ENCODE measurements around the gene EIF2D. TPM values are rescaled to one million over a fixed set of nuclear protein-coding genes. Genes with fewer than 3 reads are reported as not detected.

EIF2D gene
- total RNA-seq, 2 donors from 2014 or later = 38.3 to 41.9 TPM

DNA sequence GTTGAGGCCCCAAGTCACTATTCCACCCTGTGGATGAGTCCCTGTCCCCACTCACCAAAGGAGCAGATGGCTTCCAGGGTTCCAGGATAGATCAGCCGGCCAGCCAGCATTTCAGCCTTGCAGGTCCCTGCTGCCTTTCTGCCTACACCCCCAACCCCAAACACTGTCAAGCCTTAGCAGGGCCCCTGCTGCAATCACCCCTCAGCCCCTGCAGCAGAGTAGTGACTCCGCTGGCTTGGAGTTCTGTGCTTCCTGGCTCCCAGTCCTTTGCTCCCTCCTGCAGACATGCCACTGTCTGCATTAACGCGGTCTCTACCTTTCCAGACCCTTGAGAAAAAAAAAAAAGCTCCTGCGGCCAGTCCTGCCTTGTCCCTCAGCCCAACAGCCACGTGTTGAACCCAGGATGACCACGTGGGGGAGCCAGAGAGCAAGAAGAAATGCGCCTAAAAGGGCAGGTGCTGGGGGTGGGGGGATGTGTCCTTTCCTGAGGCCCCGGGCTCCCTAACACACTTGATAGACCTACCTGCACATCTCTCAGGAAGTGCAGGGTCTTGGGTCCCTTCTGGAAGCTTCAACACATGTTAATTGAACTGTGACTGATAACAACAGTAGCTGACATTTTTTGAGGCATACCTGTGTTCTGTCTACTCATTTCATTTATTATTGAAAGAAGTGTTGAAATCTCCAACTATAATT, 67.6 kb downstream of the EIF2D start:
- no peaks in the 10 kb centered on the region for H3K36me3 Mint-ChIP-seq (ENCODE audit: low read depth)
- peaks cover 5% of the 10 kb centered on the region for H3K27me3 ChIP-seq (ENCODE audit: control insufficient read depth, insufficient read depth, low read length, poor library complexity, severe bottlenecking)
- H3K9me3 ChIP-seq (ENCODE audit: control insufficient read depth, low read length) = no peaks in the 10 kb centered on the region
- H3K27ac ChIP-seq (ENCODE audit: low read depth, low read length) = no peak overlapping the region
- peaks cover 2% of the 10 kb centered on the region for H3K4me1 Mint-ChIP-seq
- H3K9ac ChIP-seq (ENCODE audit: extremely low read depth, low read length, poor library complexity, severe bottlenecking) = no peak overlapping the region
- peaks cover 1% of the 10 kb centered on the region for H3K27me3 Mint-ChIP-seq (ENCODE audit: insufficient read depth)
- no peaks in the 10 kb centered on the region for H3K4me1 ChIP-seq (ENCODE audit: control insufficient read depth, insufficient read depth, low read length)
- H3K4me3 ChIP-seq (ENCODE audit: low read length) = no peak overlapping the region
- peak; percentile 98 for DNase-seq
- WGBS, 2 experiments (ENCODE audit: insufficient coverage in 1 of 2, insufficient read length in 1 of 2) = 19 to 20% methylated on average over 3 to 9 of the region's 9 CpGs
- H3K27ac Mint-ChIP-seq = no peak overlapping the region
- H3K4me3 Mint-ChIP-seq = no peak overlapping the region
- no peaks in the 10 kb centered on the region for H3K36me3 ChIP-seq (ENCODE audit: control insufficient read depth, insufficient read depth, low read length)
- no peaks in the 10 kb centered on the region for H3K9me3 Mint-ChIP-seq
- TF ChIP-seq, protein P1, sequence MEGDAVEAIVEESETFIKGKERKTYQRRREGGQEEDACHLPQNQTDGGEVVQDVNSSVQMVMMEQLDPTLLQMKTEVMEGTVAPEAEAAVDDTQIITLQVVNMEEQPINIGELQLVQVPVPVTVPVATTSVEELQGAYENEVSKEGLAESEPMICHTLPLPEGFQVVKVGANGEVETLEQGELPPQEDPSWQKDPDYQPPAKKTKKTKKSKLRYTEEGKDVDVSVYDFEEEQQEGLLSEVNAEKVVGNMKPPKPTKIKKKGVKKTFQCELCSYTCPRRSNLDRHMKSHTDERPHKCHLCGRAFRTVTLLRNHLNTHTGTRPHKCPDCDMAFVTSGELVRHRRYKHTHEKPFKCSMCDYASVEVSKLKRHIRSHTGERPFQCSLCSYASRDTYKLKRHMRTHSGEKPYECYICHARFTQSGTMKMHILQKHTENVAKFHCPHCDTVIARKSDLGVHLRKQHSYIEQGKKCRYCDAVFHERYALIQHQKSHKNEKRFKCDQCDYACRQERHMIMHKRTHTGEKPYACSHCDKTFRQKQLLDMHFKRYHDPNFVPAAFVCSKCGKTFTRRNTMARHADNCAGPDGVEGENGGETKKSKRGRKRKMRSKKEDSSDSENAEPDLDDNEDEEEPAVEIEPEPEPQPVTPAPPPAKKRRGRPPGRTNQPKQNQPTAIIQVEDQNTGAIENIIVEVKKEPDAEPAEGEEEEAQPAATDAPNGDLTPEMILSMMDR (conservative IDR thresholded peaks at IDR 0.05) = peak; percentile 87

Other genes with a start within 250 kb of the EIF2D start
- 1 to 10 TPM; 5.0 to 8.5 TPM for gene IKBKE, start 142.0 kb downstream of the EIF2D start, total RNA-seq
- gene RASSF5, start 104.9 kb downstream of the EIF2D start, total RNA-seq = under 1 TPM; 0.20 to 0.26 TPM
- 10 to 100 TPM in 1 of 2 donors, 1 to 10 TPM in 1; 9.0 to 13.5 TPM for gene DYRK3, start 23.1 kb upstream of the EIF2D start, total RNA-seq
- gene MAPKAPK2, start 72.4 kb upstream of the EIF2D start, total RNA-seq = 10 to 100 TPM; 72.8 to 79.7 TPM
- gene IL19, start 158.3 kb upstream of the EIF2D start, total RNA-seq = not detected
- gene IL10, start 160.0 kb upstream of the EIF2D start, total RNA-seq = not detected